A549 (cell line): ENCODE measurements around the gene RPL37.

Experiments used
- BHLHE40 ChIP-seq: IDR thresholded peaks from 2 replicates; pipeline ENCODE4 v1.6.1; 2012; ENCODE audit warnings: low read depth, low read length, inconsistent platforms
- HMGXB4 ChIP-seq: fragments of 250-450 bp; sonication (Bioruptor Pico); IDR thresholded peaks from 2 replicates; pipeline ENCODE4 v1.5.0; 2021; ENCODE audit warnings: mild to moderate bottlenecking, moderate library complexity, borderline replicate concordance
- NR3C1 ChIP-seq: fragments of >200 bp; sonication (Bioruptor Twin); formaldehyde crosslinking; IDR thresholded peaks from 3 replicates; pipeline ENCODE4 v1.6.1; 2017
- POLR2AphosphoS2 ChIP-seq: conservative IDR thresholded peaks from 2 replicates; pipeline ENCODE4 v1.6.1; 2012; ENCODE audit warnings: low read length, improper control_type of control experiment, inconsistent platforms
- RNF2 ChIP-seq: fragments of 200-600 bp; sonication (generic); IDR thresholded peaks from 2 replicates; pipeline ENCODE4 v1.6.1; 2016; ENCODE audit warnings: low read depth, mild to moderate bottlenecking, antibody characterized with exemption, moderate library complexity, borderline replicate concordance
- TF ChIP-seq, protein P1 (sequence below): fragments of 200-600 bp; sonication (generic); IDR thresholded peaks from 2 replicates; pipeline ENCODE4 v1.6.1; 2016; ENCODE audit warnings: antibody characterized with exemption, mild to moderate bottlenecking, moderate library complexity
- TF ChIP-seq, protein P2 (sequence below): fragments of >200 bp; sonication (Bioruptor Twin); formaldehyde crosslinking; IDR thresholded peaks from 3 replicates; pipeline ENCODE4 v1.5.1; 2016

DNA sequence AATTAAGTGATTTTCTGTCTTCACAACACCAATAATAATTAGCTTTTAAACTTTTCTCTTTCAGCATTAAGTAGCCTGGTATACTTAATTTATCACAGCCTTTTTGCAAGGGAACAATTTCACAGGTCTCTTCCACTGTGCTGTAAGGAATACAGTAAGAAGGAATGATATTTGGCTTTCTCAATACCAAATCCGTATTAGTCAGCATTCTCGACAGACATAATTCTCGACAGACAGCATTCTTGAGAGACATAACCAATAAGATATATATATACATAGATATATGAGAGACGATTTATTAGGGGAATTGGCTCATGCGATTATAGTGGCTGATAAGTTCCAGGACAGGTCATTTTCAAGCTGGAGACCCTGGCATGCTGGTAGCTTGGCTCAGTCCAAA lies 54.8 kb downstream of the RPL37 start:
- TF ChIP-seq, protein P1, sequence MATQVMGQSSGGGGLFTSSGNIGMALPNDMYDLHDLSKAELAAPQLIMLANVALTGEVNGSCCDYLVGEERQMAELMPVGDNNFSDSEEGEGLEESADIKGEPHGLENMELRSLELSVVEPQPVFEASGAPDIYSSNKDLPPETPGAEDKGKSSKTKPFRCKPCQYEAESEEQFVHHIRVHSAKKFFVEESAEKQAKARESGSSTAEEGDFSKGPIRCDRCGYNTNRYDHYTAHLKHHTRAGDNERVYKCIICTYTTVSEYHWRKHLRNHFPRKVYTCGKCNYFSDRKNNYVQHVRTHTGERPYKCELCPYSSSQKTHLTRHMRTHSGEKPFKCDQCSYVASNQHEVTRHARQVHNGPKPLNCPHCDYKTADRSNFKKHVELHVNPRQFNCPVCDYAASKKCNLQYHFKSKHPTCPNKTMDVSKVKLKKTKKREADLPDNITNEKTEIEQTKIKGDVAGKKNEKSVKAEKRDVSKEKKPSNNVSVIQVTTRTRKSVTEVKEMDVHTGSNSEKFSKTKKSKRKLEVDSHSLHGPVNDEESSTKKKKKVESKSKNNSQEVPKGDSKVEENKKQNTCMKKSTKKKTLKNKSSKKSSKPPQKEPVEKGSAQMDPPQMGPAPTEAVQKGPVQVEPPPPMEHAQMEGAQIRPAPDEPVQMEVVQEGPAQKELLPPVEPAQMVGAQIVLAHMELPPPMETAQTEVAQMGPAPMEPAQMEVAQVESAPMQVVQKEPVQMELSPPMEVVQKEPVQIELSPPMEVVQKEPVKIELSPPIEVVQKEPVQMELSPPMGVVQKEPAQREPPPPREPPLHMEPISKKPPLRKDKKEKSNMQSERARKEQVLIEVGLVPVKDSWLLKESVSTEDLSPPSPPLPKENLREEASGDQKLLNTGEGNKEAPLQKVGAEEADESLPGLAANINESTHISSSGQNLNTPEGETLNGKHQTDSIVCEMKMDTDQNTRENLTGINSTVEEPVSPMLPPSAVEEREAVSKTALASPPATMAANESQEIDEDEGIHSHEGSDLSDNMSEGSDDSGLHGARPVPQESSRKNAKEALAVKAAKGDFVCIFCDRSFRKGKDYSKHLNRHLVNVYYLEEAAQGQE, result no peak
- TF ChIP-seq RNF2 (no peak), NR3C1 (no peak), BHLHE40 (no peak), POLR2AphosphoS2 (no peak), HMGXB4 (no peak)
- TF ChIP-seq, protein P2, sequence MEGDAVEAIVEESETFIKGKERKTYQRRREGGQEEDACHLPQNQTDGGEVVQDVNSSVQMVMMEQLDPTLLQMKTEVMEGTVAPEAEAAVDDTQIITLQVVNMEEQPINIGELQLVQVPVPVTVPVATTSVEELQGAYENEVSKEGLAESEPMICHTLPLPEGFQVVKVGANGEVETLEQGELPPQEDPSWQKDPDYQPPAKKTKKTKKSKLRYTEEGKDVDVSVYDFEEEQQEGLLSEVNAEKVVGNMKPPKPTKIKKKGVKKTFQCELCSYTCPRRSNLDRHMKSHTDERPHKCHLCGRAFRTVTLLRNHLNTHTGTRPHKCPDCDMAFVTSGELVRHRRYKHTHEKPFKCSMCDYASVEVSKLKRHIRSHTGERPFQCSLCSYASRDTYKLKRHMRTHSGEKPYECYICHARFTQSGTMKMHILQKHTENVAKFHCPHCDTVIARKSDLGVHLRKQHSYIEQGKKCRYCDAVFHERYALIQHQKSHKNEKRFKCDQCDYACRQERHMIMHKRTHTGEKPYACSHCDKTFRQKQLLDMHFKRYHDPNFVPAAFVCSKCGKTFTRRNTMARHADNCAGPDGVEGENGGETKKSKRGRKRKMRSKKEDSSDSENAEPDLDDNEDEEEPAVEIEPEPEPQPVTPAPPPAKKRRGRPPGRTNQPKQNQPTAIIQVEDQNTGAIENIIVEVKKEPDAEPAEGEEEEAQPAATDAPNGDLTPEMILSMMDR, result no peak
